HFFc6 (cell line): ENCODE measurements around the gene LHX5. TPM values are rescaled to one million over a fixed set of nuclear protein-coding genes. Genes with fewer than 3 reads are reported as not detected.

Experiments
- DNase-seq: peaks from one replicate; pipeline ENCODE4 v3.0.0-alpha.2; 2018
- H3K27ac Mint-ChIP-seq: 2 replicates; pipeline ENCODE4 v1.8.0; 2020; ENCODE audit warnings: mild to moderate bottlenecking, mixed read lengths
- H3K27me3 Mint-ChIP-seq: 2 replicates; pipeline ENCODE4 v1.8.0; 2021; ENCODE audit warnings: mild to moderate bottlenecking, moderate library complexity, mixed read lengths; ENCODE audit not compliant: insufficient read depth
- H3K36me3 Mint-ChIP-seq: 2 replicates; pipeline ENCODE4 v1.8.0; 2021; ENCODE audit warnings: low read depth, mixed read lengths
- H3K4me1 Mint-ChIP-seq: 2 replicates; pipeline ENCODE4 v1.8.0; 2020; ENCODE audit warnings: low read depth, mixed read lengths
- H3K4me3 Mint-ChIP-seq: 2 replicates; pipeline ENCODE4 v1.8.0; 2020; ENCODE audit warnings: mild to moderate bottlenecking, moderate library complexity, mixed read lengths
- H3K9me3 Mint-ChIP-seq: 2 replicates; pipeline ENCODE4 v1.8.0; 2020; ENCODE audit warnings: mild to moderate bottlenecking, mixed read lengths
- total RNA-seq, 6 experiments: library from RNA; stranded (reverse); fragmentation: NEBNext Ultra II Directional; extraction: Animal tissue kit (Norgen Biotek cat#: 25700); gene quantifications; 2 replicates in 1 of 6; 3 replicates in 5 of 6; pipeline ENCODE4 v1.2.3, GENCODE V29; 2021
- TF ChIP-seq, protein P1 (sequence below): fragments of 200-600 bp; sonication (generic); IDR thresholded peaks from 2 replicates; pipeline ENCODE4 v1.5.0; 2021; ENCODE audit warnings: antibody characterized with exemption, mild to moderate bottlenecking

Gene LHX5
- total RNA-seq, 6 experiments from 2014 or later, result not detected

- Mint-ChIP-seq H3K27me3 (peaks cover 70% of the 10 kb centered on the region), H3K4me1 (no peaks in the 10 kb centered on the region), H3K27ac (no peak overlapping the region), H3K9me3 (no peaks in the 10 kb centered on the region), H3K36me3 (no peaks in the 10 kb centered on the region), H3K4me3 (no peak overlapping the region)
- DNase-seq, result no peak
- TF ChIP-seq, protein P1, sequence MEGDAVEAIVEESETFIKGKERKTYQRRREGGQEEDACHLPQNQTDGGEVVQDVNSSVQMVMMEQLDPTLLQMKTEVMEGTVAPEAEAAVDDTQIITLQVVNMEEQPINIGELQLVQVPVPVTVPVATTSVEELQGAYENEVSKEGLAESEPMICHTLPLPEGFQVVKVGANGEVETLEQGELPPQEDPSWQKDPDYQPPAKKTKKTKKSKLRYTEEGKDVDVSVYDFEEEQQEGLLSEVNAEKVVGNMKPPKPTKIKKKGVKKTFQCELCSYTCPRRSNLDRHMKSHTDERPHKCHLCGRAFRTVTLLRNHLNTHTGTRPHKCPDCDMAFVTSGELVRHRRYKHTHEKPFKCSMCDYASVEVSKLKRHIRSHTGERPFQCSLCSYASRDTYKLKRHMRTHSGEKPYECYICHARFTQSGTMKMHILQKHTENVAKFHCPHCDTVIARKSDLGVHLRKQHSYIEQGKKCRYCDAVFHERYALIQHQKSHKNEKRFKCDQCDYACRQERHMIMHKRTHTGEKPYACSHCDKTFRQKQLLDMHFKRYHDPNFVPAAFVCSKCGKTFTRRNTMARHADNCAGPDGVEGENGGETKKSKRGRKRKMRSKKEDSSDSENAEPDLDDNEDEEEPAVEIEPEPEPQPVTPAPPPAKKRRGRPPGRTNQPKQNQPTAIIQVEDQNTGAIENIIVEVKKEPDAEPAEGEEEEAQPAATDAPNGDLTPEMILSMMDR, result no peak
Measured at GRCh38 chr12:113469224-113469948, 2.3 kb downstream of the LHX5 start.

- no peak overlapping the region for H3K4me3 Mint-ChIP-seq
- peaks cover 5% of the 10 kb centered on the region for H3K36me3 Mint-ChIP-seq
- peaks cover 69% of the 10 kb centered on the region for H3K27me3 Mint-ChIP-seq
- H3K27ac Mint-ChIP-seq, result no peak overlapping the region
- DNase-seq, result no peak
- TF ChIP-seq, protein P1, result no peak
- no peaks in the 10 kb centered on the region for H3K9me3 Mint-ChIP-seq
- H3K4me1 Mint-ChIP-seq, result peaks cover 7% of the 10 kb centered on the region
Measured at GRCh38 chr12:113468365-113469223, 3.1 kb downstream of the LHX5 start.

DNA sequence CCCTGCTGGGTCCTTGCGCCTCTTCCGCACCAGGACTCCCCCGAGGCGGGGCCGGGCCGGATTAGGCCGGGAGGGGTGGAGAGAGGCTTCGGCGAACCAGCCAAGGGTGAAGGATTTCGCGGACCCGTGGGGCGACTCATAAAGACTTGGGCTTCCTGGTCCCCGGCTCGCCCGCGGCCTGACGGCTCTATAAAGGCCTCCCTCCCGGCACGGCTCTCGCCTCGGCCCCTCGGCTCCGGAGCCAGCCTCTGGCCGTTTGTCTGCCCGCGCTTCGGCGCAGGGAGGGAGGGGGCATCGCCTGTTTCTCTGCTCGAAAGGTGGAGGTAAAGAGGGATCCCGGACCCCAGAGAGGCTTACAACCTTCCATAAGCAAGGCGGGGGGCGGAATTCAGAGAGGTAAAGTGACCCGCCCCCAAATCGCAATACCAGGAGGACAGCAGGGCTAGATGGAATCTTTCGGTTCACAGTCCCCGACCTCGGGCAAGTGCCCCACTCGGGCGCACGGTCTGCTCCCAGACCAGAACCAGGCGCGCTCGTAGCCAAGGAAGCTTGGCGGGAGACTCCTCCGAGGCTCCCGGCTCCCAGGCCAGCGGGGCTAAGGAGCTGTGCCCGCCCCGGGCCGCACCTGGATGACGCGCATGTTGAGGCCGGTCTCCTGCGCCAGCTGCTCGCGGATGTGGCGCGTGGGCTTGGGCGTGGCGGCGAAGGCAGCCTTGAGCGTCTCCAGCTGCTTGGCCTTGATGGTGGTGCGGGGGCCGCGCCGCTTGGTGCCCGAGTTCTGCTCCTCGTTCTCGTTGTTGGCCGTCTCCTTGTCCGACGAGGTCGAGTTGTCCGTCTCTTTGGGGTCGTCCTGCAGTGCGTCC, 3.9 kb downstream of the LHX5 start:
- Mint-ChIP-seq H3K9me3 (no peaks in the 10 kb centered on the region), H3K4me1 (peaks cover 10% of the 10 kb centered on the region), H3K36me3 (peaks cover 6% of the 10 kb centered on the region), H3K4me3 (peak overlapping the region; percentile 26; the same call in 1 of the 2 replicates), H3K27ac (no peak overlapping the region), H3K27me3 (peaks cover 63% of the 10 kb centered on the region)
- TF ChIP-seq, protein P1, result no peak
- DNase-seq, result no peak

GRCh38 chr12:113467142-113467501, 4.5 kb downstream of the LHX5 start:
- peaks cover 65% of the 10 kb centered on the region for H3K27me3 Mint-ChIP-seq
- peaks cover 16% of the 10 kb centered on the region for H3K4me1 Mint-ChIP-seq
- H3K4me3 Mint-ChIP-seq, result peak overlapping the region; percentile 28
- peaks cover 6% of the 10 kb centered on the region for H3K36me3 Mint-ChIP-seq
- no peak for DNase-seq
- H3K9me3 Mint-ChIP-seq, result no peaks in the 10 kb centered on the region
- no peak overlapping the region for H3K27ac Mint-ChIP-seq
- TF ChIP-seq, protein P1, result no peak

DNA sequence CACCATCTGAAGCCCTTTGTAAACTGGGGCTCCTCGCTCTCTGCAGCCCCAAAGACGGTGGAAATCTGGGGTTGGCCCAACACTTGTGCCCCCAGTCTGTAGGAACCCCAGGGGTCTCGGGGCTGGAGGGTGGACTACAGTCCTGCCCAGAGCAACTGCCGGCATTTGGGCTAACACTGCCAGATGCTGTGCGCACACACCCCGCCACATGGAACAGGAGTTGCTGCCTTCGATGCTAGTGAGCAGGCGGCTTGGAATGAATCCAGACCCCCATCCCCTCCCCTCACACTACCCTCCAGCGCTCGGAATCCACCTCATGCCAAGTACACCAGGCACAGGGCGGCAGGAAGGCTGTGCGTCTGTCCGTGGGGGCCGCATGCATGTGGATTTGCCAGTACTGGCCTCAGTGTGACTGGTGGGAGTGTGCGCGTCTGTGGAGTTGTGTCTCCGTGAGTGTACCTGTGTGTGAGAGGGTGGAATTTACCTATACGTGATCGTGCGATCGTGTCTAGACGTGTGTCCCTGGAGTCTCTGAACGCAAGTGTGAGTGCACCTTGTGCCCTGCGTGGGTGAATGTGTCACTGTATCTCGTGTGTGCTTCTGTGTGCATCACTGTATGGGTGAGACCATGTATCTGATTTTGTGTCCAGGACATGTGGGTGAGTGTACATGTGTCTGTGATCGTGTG, 5.1 kb downstream of the LHX5 start:
- no peak overlapping the region for H3K27ac Mint-ChIP-seq
- peak overlapping the region; percentile 28 for H3K4me3 Mint-ChIP-seq
- peaks cover 21% of the 10 kb centered on the region for H3K4me1 Mint-ChIP-seq
- TF ChIP-seq, protein P1, result no peak
- H3K36me3 Mint-ChIP-seq, result peaks cover 6% of the 10 kb centered on the region
- H3K9me3 Mint-ChIP-seq, result no peaks in the 10 kb centered on the region
- DNase-seq, result no peak
- peaks cover 60% of the 10 kb centered on the region for H3K27me3 Mint-ChIP-seq
